ENCODE measurements around the gene OR2H1.

GRCh38 chr6:29474996-29475395 lies 18.0 kb downstream of the OR2H1 start:
- no peak for TF ChIP-seq CTCF (IDR thresholded peaks at IDR 0.05)
- TF ChIP-seq EZH2 (IDR thresholded peaks at IDR 0.05; ENCODE audit: borderline replicate concordance, insufficient read depth, low read depth, low read length, poor library complexity, severe bottlenecking) = no peak

Measured in B cell (primary cell).